Left lung (tissue), 10 donors: Measurements from ENCODE around the gene FIS1. TPM values are rescaled to one million over a fixed set of nuclear protein-coding genes. Genes with fewer than 3 reads are reported as not detected.
"Not testable (repeated sequence)": the region's sequence is repeated elsewhere in the genome, so short reads cannot be mapped to it uniquely, and the experiment has no call there.

Experiments
- ATAC-seq: fragments of 200-7000 bp; cut with Tn5 transposase; one replicate; pipeline ENCODE4 v1.9.1; 2020; ENCODE audit warnings: moderate library complexity
- DNase-seq, 4 donors: peaks; one replicate each; pipeline ENCODE4 v3.0.0-alpha.2; 2013 to 2020
- H3K27ac ChIP-seq, 2 donors: fragments of 200-600 bp; sonication (generic) in 1 of 2; one replicate each; pipeline versions ENCODE4 v1.5.0 to v1.8.0; 2020 to 2021
- H3K27me3 ChIP-seq, 2 donors: fragments of 200-600 bp; sonication (generic) in 1 of 2; one replicate each; pipeline versions ENCODE4 v1.5.0 to v1.8.0; 2020 to 2021
- H3K36me3 ChIP-seq, 2 donors: fragments of 200-600 bp; sonication (generic) in 1 of 2; one replicate each; pipeline versions ENCODE4 v1.5.0 to v1.8.0; 2020 to 2021
- H3K4me1 ChIP-seq, 2 donors: fragments of 200-600 bp; one replicate each; pipeline ENCODE4 v1.8.0; 2021
- H3K4me3 ChIP-seq, 2 donors: fragments of 200-600 bp; sonication (generic) in 1 of 2; one replicate each; pipeline versions ENCODE4 v1.5.0 to v1.8.0; 2020 to 2021; ENCODE audit warnings: mild to moderate bottlenecking in 1 of 2
- H3K9me3 ChIP-seq, 2 donors: fragments of 200-600 bp; sonication (generic) in 1 of 2; one replicate each; pipeline versions ENCODE4 v1.5.0 to v1.8.0; 2020 to 2021
- intact Hi-C, 2 donors: fragments of 100-400 bp; cut with DNase I; formaldehyde crosslinking; loops; one replicate each; pipeline versions ENCODE4 v1.11.2 to v1.14.2; 2022
- polyA plus RNA-seq, 6 donors: library from polyadenylated mRNA; unstranded; fragments of 120-200 nt; gene quantifications; one replicate each; pipeline ENCODE4 v1.2.1, GENCODE V29; 2013; ENCODE audit not compliant: insufficient read length in 6 of 6
- total RNA-seq, 2 donors: library from RNA; stranded (reverse); fragmentation: NEBNext Ultra II Directional; extraction: Animal tissue kit (Norgen Biotek cat#: 25700); gene quantifications; one replicate each; pipeline ENCODE4 v1.2.1, GENCODE V29; 2021
- TF ChIP-seq, protein P1 (sequence below), 2 donors: fragments of 200-600 bp; sonication (generic) in 1 of 2; IDR thresholded peaks; one replicate each; pipeline versions ENCODE4 v1.5.0 to v1.8.0; 2021; ENCODE audit warnings: antibody characterized with exemption in 2 of 2
- donor health status: DM: no; HTN: yes; CAD: no.
- donor health status: DM: no; HTN: no; CAD: no.

The FIS1 gene
- total and polyA plus RNA-seq, 8 donors: 116 to 148 (median 132) TPM

- peaks cover 0 to 4% of the 10 kb centered on the region in 2 donors for H3K4me1 ChIP-seq
- intact Hi-C loops: no loop called here
- ATAC-seq (peak; percentile 42), DNase-seq (no peak)
- H3K27me3 ChIP-seq: peaks cover 27 to 66% of the 10 kb centered on the region in 2 donors
- no peaks in the 10 kb centered on the region for H3K9me3 ChIP-seq
- H3K27ac ChIP-seq: no peak overlapping the region
- TF ChIP-seq, protein P1, sequence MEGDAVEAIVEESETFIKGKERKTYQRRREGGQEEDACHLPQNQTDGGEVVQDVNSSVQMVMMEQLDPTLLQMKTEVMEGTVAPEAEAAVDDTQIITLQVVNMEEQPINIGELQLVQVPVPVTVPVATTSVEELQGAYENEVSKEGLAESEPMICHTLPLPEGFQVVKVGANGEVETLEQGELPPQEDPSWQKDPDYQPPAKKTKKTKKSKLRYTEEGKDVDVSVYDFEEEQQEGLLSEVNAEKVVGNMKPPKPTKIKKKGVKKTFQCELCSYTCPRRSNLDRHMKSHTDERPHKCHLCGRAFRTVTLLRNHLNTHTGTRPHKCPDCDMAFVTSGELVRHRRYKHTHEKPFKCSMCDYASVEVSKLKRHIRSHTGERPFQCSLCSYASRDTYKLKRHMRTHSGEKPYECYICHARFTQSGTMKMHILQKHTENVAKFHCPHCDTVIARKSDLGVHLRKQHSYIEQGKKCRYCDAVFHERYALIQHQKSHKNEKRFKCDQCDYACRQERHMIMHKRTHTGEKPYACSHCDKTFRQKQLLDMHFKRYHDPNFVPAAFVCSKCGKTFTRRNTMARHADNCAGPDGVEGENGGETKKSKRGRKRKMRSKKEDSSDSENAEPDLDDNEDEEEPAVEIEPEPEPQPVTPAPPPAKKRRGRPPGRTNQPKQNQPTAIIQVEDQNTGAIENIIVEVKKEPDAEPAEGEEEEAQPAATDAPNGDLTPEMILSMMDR (IDR thresholded peaks at IDR 0.05): no peak
- no peak overlapping the region for H3K4me3 ChIP-seq
- H3K36me3 ChIP-seq: peaks cover 0 to 14% of the 10 kb centered on the region in 2 donors
Measured at GRCh38 chr7:101201695-101202602, 42.9 kb downstream of the FIS1 start.

DNA sequence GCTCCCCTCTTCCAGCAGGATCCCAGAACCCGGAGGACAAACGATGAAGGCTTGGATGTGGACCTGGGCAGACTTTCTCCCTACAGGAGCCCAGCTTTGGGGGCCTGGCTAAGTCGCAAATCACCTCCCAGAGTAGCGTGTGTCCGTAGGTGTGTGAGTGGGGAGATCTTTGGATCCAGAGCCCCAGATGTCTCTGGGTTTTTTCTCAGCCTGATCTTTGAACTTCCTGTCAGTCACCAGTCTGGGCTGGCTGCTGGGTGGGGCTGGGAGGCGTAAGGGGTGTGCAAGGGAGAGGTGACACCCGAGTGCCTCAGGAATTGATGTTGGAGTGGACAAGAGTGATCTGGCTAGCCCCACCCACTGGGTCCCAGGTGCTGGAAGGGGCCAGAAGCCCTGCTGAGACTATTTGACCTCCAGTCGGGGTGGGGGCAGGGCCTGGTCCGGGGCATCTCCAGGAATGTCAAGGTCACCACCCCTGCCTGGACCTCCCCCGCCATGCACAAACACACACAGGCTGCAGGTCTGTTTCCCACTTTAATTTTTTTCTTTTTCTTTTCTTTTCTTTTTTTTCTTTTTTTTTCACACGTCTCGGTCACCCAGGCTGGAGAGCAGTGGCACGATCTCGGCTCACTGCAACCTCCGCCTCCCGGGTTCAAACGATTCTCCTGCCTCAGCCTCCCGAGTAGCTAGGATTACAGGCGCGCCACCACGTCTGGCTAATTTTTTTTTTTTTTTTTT lies 43.9 kb downstream of the FIS1 start, which contains the start of gene MOGAT3:
Gene MOGAT3 (minus strand): TSS at position 175 of the 738 bp plus-strand sequence. CDS start 182 bp downstream, outside the sequence.
- peaks cover 27 to 75% of the 10 kb centered on the region in 2 donors for H3K27me3 ChIP-seq
- peaks cover 0 to 4% of the 10 kb centered on the region in 2 donors for H3K36me3 ChIP-seq
- intact Hi-C loops: no loop called here
- DNase-seq: no peak
- no peaks in the 10 kb centered on the region for H3K9me3 ChIP-seq
- peaks cover 0 to 4% of the 10 kb centered on the region in 2 donors for H3K4me1 ChIP-seq
- no peak for ATAC-seq
- no peak within 1 kb of the TSS for H3K27ac ChIP-seq
- TF ChIP-seq, protein P1 (IDR thresholded peaks at IDR 0.05): no peak
- H3K4me3 ChIP-seq: no peak within 1 kb of the TSS

DNA sequence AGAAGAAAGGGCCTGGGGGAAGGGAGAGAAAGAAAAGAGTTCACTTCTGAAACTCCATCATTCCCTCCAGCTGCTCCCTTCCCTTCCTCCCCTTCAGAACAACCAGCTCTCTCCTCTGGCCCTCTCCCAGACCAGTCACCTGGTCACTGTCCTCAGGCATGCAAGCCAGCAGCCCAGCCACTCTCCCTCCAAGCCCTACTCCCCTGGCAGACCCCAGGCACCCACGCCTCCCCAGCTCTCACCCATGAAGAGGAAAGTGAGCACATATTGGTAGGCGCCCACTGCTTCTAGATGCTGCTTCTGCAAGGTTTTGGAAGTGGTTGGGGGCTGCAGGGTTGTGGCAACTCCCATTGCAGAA lies 44.4 kb downstream of the FIS1 start:
- Histone ChIP-seq H3K4me3 (no peak overlapping the region), H3K27ac (no peak overlapping the region), H3K4me1 (peaks cover 0 to 4% of the 10 kb centered on the region in 2 donors), H3K36me3 (no peaks in the 10 kb centered on the region), H3K27me3 (peaks cover 27 to 81% of the 10 kb centered on the region in 2 donors), H3K9me3 (no peaks in the 10 kb centered on the region)
- ATAC-seq (no peak), DNase-seq (no peak)
- intact Hi-C loops: no loop called here
- TF ChIP-seq, protein P1 (IDR thresholded peaks at IDR 0.05): no peak

GRCh38 chr7:101199522-101199921 lies 45.4 kb downstream of the FIS1 start:
- H3K4me1 ChIP-seq, H3K36me3 ChIP-seq, DNase-seq, H3K4me3 ChIP-seq, H3K27ac ChIP-seq, ATAC-seq, intact Hi-C loops, H3K9me3 ChIP-seq: not testable (repeated sequence)
- peaks cover 27 to 89% of the 10 kb centered on the region in 2 donors for H3K27me3 ChIP-seq

GRCh38 chr7:101198476-101198875 lies 46.4 kb downstream of the FIS1 start:
- H3K27ac ChIP-seq: no peak overlapping the region
- no peaks in the 10 kb centered on the region for H3K9me3 ChIP-seq
- H3K4me3 ChIP-seq: no peak overlapping the region
- no peaks in the 10 kb centered on the region for H3K4me1 ChIP-seq
- ATAC-seq: no peak
- DNase-seq: no peak
- TF ChIP-seq, protein P1 (IDR thresholded peaks at IDR 0.05): no peak
- H3K36me3 ChIP-seq: no peaks in the 10 kb centered on the region
- peaks cover 27 to 94% of the 10 kb centered on the region in 2 donors for H3K27me3 ChIP-seq
- intact Hi-C loops: no loop called here
